ENCODE results near the gene CDC73.

Gene CDC73

GRCh38 chr1:193240609-193241008 lies 118.8 kb downstream of the CDC73 start:
- Histone ChIP-seq H3K79me2 (ENCODE audit: insufficient read depth, low read length) (no peaks in the 10 kb centered on the region), H3K9me3 (ENCODE audit: insufficient read depth, low read length) (no peaks in the 10 kb centered on the region), H4K20me1 (ENCODE audit: low read depth, low read length) (no peaks in the 10 kb centered on the region), H3K27me3 (ENCODE audit: low read length) (no peaks in the 10 kb centered on the region), H3K36me3 (ENCODE audit: low read length) (peaks cover 13% of the 10 kb centered on the region), H3K9me2 (replicated peaks; ENCODE audit: insufficient read depth, low read length) (no peaks in the 10 kb centered on the region), H2AFZ (ENCODE audit: low read depth, low read length, severe bottlenecking) (no peak overlapping the region), H3K4me3 (ENCODE audit: insufficient read depth, low read length, poor library complexity, severe bottlenecking) (no peak overlapping the region), H3K4me2 (ENCODE audit: low read depth, low read length, poor library complexity, severe bottlenecking) (no peak overlapping the region), H3K27ac (ENCODE audit: low read depth, low read length) (no peak overlapping the region), H3F3A (ENCODE audit: insufficient read depth) (no peaks in the 10 kb centered on the region), H3K9ac (ENCODE audit: low read length) (no peak overlapping the region)
- TF ChIP-seq CTCF (IDR thresholded peaks at IDR 0.05; ENCODE audit: insufficient read depth, low read length, poor library complexity, severe bottlenecking), result no peak
- no peak for TF ChIP-seq EZH2phosphoT487 (conservative IDR thresholded peaks at IDR 0.05; ENCODE audit: low read length)

- no peaks in the 10 kb centered on the region for H3F3A ChIP-seq (ENCODE audit: insufficient read depth)
- TF ChIP-seq EZH2phosphoT487 (conservative IDR thresholded peaks at IDR 0.05; ENCODE audit: low read length) (no peak), CTCF (IDR thresholded peaks at IDR 0.05; ENCODE audit: insufficient read depth, low read length, poor library complexity, severe bottlenecking) (no peak)
- H3K79me2 ChIP-seq (ENCODE audit: insufficient read depth, low read length), result no peaks in the 10 kb centered on the region
- H4K20me1 ChIP-seq (ENCODE audit: low read depth, low read length), result no peaks in the 10 kb centered on the region
- H3K9me3 ChIP-seq (ENCODE audit: insufficient read depth, low read length), result no peaks in the 10 kb centered on the region
- H3K27ac ChIP-seq (ENCODE audit: low read depth, low read length), result no peak overlapping the region
- H3K36me3 ChIP-seq (ENCODE audit: low read length), result peaks cover 12% of the 10 kb centered on the region
- no peak overlapping the region for H3K4me3 ChIP-seq (ENCODE audit: insufficient read depth, low read length, poor library complexity, severe bottlenecking)
- H2AFZ ChIP-seq (ENCODE audit: low read depth, low read length, severe bottlenecking), result no peak overlapping the region
- H3K9ac ChIP-seq (ENCODE audit: low read length), result no peak overlapping the region
- no peaks in the 10 kb centered on the region for H3K27me3 ChIP-seq (ENCODE audit: low read length)
- no peak overlapping the region for H3K4me2 ChIP-seq (ENCODE audit: low read depth, low read length, poor library complexity, severe bottlenecking)
- H3K9me2 ChIP-seq (replicated peaks; ENCODE audit: insufficient read depth, low read length), result no peaks in the 10 kb centered on the region
Measured at GRCh38 chr1:193241132-193241827, 119.4 kb downstream of the CDC73 start.

GRCh38 chr1:193242000-193242399 lies 120.2 kb downstream of the CDC73 start:
- Histone ChIP-seq H4K20me1 (ENCODE audit: low read depth, low read length) (no peaks in the 10 kb centered on the region), H3K4me3 (ENCODE audit: insufficient read depth, low read length, poor library complexity, severe bottlenecking) (no peak overlapping the region), H2AFZ (ENCODE audit: low read depth, low read length, severe bottlenecking) (no peak overlapping the region), H3K27ac (ENCODE audit: low read depth, low read length) (no peak overlapping the region), H3K4me2 (ENCODE audit: low read depth, low read length, poor library complexity, severe bottlenecking) (no peak overlapping the region), H3K79me2 (ENCODE audit: insufficient read depth, low read length) (no peaks in the 10 kb centered on the region), H3K9me3 (ENCODE audit: insufficient read depth, low read length) (no peaks in the 10 kb centered on the region), H3K36me3 (ENCODE audit: low read length) (peaks cover 16% of the 10 kb centered on the region), H3K27me3 (ENCODE audit: low read length) (no peaks in the 10 kb centered on the region), H3K9ac (ENCODE audit: low read length) (no peak overlapping the region), H3F3A (ENCODE audit: insufficient read depth) (no peaks in the 10 kb centered on the region), H3K9me2 (replicated peaks; ENCODE audit: insufficient read depth, low read length) (no peaks in the 10 kb centered on the region)
- TF ChIP-seq EZH2phosphoT487 (conservative IDR thresholded peaks at IDR 0.05; ENCODE audit: low read length), result no peak

- H3K9ac ChIP-seq (ENCODE audit: low read length), result no peak overlapping the region
- H3F3A ChIP-seq (ENCODE audit: insufficient read depth), result no peaks in the 10 kb centered on the region; the same call in 1 of the 2 replicates
- H3K27ac ChIP-seq (ENCODE audit: low read depth, low read length), result no peak overlapping the region
- H3K4me3 ChIP-seq (ENCODE audit: insufficient read depth, low read length, poor library complexity, severe bottlenecking), result no peak overlapping the region
- H3K79me2 ChIP-seq (ENCODE audit: insufficient read depth, low read length), result no peaks in the 10 kb centered on the region
- H3K9me2 ChIP-seq (replicated peaks; ENCODE audit: insufficient read depth, low read length), result no peaks in the 10 kb centered on the region
- H3K9me3 ChIP-seq (ENCODE audit: insufficient read depth, low read length), result no peaks in the 10 kb centered on the region
- H4K20me1 ChIP-seq (ENCODE audit: low read depth, low read length), result no peaks in the 10 kb centered on the region
- H3K36me3 ChIP-seq (ENCODE audit: low read length), result peaks cover 18% of the 10 kb centered on the region
- no peak overlapping the region for H2AFZ ChIP-seq (ENCODE audit: low read depth, low read length, severe bottlenecking)
- TF ChIP-seq CTCF (IDR thresholded peaks at IDR 0.05; ENCODE audit: insufficient read depth, low read length, poor library complexity, severe bottlenecking) (no peak), EZH2phosphoT487 (conservative IDR thresholded peaks at IDR 0.05; ENCODE audit: low read length) (no peak)
- no peak overlapping the region for H3K4me2 ChIP-seq (ENCODE audit: low read depth, low read length, poor library complexity, severe bottlenecking)
- H3K27me3 ChIP-seq (ENCODE audit: low read length), result no peaks in the 10 kb centered on the region
Measured at GRCh38 chr1:193249187-193249586, 127.4 kb downstream of the CDC73 start.

Measured in SU-DHL-6 (cell line).